ENCODE results near the gene WDR64.

DNA sequence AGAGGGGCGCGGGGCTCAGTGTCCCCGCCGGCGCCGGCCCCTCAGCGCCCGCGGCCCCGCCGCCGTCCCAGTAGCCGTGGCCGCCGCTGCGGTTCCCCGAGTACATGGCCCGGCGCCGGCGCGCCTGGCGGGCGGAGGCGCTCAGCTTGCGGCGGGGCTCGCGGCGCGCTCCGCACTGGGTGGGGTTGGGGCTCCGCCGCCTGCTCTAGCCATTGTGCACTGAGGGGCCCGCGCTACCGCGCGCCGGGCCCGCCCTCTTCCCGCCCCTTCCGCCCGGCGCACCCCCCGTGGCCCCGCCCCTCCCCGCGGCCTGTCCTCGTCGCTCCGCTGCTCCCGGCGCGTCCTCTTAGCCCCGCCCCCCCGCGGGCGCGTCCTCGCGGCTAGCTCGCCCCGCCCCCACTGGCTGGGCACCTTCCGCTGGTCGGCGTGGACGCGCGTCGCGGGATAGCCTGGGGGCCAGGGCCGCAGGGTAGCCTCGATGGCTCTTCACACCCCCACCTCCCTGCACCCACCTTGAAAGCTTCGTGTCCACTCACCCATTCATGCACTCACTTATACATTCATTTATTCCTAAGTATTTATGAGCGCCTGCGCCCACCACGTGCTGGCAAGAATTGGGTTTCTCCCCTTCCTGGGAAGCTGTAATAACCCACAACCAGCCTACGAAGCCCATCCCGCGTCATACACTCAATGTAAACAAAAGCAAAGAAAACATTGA lies 11.8 kb upstream of the WDR64 start, which contains the start of the genes CHML and OPN3:
- TF ChIP-seq, protein P1, sequence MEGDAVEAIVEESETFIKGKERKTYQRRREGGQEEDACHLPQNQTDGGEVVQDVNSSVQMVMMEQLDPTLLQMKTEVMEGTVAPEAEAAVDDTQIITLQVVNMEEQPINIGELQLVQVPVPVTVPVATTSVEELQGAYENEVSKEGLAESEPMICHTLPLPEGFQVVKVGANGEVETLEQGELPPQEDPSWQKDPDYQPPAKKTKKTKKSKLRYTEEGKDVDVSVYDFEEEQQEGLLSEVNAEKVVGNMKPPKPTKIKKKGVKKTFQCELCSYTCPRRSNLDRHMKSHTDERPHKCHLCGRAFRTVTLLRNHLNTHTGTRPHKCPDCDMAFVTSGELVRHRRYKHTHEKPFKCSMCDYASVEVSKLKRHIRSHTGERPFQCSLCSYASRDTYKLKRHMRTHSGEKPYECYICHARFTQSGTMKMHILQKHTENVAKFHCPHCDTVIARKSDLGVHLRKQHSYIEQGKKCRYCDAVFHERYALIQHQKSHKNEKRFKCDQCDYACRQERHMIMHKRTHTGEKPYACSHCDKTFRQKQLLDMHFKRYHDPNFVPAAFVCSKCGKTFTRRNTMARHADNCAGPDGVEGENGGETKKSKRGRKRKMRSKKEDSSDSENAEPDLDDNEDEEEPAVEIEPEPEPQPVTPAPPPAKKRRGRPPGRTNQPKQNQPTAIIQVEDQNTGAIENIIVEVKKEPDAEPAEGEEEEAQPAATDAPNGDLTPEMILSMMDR (IDR thresholded peaks at IDR 0.05; ENCODE audit: poor library complexity): no peak
- TF ChIP-seq EZH2 (IDR thresholded peaks at IDR 0.05; ENCODE audit: borderline replicate concordance): no peak

All from hepatocyte (in vitro differentiated cells).